TTC549 (cell line): ENCODE results near the gene CACNA1S.
A peak's percentile ranks its signal among the peaks of the same experiment; 100 is the strongest.

Experiments used
- FAIRE-seq: peaks from 2 replicates; lab custom pipeline; 2012; peaks lifted over from hg19 to GRCh38; lab: Jason Lieb, UNC

Gene CACNA1S

DNA sequence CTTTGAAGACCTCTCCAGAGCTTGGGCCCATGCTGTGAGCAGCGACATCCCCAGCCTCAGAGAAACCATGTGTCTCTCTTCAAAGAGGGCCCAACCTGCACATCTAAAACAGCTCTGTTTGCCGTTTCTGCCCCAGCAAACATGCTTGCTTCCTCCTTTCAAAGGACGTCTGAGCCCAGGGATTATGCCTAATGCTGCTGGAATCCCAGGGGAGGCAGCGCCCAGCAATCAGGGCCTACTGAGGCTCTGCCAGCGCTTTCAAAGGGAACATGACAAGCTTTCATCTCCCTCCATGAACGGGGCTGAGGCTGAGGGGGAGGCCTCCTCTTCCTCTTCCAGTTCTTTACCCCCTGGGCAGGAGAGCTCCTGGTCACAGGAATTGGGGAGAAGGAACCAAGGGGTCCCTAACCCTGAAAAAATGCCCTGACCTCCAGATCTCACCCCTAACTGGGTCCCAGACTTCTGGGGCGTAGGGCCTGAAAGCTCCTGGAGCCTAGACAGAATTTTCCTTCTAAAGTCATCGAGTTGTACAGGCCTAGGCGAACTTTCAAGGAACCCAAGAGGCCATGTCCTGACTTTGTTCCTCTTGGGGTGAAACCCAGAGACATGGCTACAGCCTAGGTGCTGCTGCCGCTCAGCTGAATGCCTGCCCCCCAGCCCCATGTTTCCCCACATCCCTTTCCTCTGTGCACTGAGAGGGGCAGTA lies 28.2 kb upstream of the CACNA1S start:
- FAIRE-seq: no peak

DNA sequence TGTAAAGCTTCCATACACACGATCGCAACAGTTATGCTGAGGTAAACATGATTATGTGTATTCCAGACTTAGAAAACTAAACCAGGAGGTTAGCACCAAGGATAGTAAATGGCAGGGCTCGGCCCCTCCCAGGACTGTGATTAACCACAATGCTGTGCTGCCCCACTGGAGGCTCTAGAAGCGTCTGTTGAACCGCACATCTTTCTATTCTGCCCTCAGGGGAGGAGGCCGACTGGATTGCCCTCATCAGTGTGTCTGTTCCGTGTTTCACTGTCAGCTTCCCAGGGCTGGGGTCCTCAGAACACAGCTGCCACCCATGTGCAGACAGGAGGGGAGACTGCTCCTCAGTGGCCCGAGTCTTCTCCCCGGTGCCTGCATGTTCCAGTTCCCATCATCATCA lies 27.5 kb upstream of the CACNA1S start:
- no peak for FAIRE-seq

DNA sequence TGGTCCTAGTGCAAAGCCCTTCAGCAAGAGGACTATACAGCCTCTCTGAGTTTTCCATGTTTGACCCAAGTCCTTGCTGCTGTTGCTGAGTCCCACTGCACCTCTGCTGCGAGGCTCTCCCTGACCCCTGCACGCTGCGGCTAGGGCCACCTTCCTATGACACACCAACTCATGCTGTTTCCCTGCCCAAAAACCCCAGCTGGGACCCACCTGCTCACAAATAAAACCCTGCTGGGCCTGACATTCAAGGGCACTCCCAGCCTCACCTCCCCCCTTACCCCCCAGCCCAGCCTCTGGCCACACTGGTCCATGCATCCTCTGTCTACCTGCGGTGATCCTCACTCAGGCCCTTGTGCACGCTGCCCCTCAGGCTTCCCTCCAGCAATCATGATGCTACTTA lies 27.1 kb upstream of the CACNA1S start:
- no peak for FAIRE-seq

DNA sequence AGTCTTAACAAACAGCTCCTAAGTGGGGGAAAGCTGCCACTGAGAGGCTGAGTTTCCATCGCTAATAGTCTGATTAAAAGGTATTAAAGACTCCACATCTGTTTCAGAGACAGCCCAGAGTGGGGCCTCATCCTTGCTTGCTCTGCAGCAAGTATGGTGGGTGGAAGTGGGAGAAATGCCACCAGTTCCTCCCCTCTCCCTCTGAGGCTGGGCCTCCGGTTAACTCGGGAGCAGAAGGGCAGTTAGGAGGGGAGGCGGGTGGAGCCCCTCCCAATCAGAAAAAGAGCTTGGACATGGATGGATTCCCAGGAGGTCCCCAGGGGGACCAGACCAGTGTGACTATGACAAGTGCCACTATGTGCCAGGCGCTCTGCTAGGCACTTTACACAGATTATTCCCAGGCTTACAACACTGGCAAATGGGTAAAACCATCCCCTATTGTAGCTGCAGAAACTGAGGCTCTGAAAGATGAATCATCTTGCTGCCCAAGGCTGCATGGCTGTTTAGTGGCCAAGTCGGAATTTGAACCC lies 26.1 kb upstream of the CACNA1S start:
- no peak for FAIRE-seq

DNA sequence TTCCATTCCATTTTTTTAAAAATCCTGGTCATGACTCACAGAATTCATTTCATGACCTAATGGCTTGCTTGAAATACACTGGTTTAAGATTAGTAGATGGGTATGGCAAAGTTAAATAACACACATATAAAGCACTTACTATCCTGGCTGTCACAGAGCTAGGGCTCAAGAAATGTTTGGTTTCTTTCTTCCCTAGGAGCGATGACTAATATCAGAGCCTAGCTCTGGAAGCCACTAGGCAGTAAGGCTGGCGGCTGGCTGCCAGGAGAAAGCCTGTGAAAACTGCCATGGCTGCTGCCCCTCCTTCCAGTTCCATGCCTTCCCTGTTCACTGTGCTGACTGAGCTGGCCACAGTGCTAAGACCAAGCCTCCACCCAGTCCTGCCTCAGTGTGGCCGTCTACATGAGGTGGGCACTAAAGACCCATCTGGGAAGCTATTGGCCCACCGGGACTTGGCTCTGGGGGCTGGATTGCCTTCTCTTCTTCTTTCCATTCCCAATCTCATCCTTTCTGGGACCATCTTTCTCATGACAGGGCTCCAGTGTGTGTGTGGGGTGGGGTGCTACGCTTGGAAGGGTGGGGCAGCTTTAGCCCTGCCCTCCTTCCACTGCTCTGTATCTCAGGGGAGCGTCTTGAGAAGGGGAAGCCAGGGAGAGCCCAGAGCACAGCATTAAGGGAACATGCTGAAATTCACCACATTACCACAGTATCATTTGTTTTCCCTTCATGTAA lies 25.5 kb upstream of the CACNA1S start:
- no peak for FAIRE-seq

DNA sequence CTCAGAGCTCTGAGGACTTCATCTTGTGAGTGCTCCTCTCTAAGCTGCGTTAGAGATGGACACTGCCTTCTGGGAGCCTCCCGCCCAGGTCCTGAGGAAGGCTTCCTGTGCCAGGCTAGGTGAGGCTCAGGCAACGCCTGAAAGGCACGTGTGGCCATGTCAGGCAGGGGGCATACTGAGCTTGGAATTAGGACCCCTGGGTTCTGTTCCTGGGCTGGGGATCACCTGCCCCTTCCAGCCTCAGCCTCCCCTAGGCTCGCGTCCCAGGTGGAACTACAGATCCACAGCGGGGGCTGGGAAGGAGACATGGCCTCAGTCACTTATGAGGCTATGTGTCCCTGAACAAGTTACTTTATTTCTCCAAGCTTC lies 24.8 kb upstream of the CACNA1S start:
- no peak for FAIRE-seq

DNA sequence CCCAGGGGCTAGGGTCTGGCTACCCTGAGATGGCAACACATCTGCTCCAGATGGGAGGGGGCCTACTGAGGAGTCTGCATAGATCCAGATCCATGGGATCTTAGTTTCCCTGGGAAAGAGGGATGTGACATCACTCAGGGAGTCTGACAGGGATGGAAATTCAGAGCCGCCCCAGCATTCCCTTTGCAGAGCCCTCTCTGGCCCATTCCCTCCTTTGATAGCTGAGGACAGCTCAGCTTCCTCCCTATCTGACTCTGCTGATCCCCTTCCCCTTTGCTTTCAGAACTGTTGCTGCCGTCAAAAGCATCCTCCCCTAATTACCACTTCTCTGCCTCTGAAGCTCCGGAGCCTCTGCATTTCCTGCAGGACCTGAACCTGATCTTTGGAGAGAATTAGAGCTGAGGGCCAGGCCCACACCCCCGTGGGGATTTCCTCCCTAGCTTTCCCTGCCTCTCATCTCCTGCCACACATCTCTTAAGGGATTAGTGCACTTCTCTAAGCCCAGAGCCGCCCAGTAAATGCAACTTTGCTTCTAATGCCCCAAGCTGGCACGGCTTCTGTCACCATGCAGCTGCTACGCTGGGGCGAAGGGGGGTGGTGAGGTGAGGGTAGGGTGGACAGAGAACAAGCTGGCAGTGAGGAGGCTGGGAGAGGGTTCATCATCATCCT lies 24.3 kb upstream of the CACNA1S start:
- no peak for FAIRE-seq

DNA sequence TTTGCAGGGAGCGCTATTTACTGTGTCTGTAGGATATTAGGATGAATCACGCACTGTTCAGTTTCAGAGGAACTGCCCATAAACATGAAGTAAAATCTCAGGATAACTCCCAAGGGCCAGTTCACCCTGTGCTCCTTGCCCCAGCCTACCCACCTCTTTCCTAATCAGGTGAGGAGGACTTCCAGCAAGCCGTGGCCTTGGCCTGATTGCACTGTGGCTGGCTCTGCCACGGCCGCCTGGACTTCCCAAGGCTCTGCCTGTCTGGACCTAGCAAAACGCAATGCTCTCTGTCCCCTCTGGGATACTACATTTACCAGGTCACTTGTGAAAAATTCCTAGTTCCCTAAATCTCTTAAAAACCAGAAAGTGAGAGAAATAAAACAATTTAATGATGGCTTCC lies 22.2 kb upstream of the CACNA1S start:
- no peak for FAIRE-seq

DNA sequence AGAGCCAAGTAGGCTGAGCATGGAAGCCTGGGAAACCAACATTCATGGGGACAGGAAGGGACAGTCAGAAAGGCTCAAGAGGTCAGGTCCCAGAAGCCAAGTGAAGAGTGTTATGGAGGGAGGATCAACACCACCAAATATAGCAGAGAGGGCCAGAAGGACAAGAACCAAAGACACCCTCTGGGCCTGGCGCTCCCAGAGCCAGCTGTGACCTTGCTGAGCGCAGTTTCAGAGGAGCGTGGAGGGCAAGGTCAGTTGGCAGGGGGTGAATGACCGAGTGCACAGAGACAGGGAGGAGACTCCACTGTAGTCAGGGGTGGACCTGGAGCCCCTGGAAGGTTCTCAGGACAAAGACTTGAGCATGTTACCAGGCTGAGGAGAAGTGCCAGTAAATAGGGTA lies 19.2 kb upstream of the CACNA1S start:
- no peak for FAIRE-seq

DNA sequence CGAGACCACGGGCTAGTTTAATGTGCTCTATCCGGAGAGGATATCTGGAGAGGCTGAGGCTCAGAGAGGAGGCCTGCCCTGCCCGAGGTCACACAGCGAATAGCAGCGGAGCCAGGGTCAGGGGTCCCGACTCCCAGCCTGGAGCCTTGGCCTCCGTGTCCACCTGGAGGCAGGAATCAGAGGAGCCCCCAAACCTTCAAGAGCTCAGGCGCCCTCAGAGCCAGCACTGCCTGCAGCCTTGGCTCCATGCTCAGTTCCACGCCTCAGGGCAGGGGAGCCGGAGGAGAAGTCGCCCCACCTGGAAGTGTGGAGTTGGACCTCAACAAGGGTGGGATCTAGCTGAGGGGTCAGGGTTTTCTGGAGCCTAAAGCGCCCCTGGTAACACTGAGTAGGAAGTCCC lies 16.7 kb upstream of the CACNA1S start:
- no peak for FAIRE-seq

DNA sequence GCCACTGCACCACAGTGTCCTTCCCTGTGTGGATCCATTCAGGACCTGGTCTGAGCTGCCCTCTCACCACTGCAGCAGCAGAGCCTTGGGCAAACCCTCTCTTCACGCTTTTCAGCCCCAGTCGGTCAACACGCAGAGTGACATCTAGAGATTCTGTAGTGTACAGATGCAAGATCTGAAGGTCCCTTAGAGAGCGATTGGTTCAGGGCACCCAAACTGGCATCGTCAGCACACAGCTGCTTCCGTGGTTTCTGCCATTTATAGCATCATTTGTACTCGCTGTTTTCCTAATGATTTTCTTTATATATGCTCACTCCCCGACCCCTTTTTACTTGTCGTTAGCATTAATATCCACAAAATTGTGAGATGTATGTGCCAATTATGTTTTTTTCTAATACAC lies 16.2 kb upstream of the CACNA1S start:
- FAIRE-seq: no peak

DNA sequence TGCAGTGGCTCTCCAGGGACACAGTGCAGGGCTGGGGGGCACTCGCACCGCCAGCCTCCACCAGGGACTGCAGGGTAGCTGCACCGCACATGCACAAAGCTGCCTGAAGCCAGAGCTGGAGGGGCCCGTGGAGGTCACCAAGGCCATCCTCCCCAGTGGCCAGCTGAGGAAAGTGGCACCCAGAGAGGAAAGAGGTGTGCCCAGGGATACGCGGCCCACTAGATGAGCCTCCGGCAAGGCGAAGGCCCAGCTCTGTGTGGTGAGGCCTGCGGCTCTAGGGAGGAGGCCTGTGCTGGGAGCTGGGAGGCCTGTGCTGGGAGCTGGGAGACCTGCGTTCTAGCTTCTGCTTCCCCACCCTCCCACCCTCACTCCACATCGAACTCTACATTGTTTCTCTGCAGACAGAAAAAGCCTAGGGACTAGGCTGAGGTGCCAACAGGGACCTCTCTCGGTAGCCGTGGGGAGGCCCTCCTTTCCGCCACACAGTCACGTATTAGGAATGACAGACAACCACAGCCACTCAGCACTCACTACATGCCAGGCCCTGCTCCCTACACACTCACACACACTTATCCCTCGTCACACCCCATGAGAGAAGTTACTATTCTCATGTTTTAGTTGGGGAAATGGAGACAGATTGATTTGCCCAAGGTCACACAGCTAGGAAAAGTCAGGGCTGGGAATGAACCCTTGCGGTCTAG lies 15.7 kb upstream of the CACNA1S start:
- no peak for FAIRE-seq

DNA sequence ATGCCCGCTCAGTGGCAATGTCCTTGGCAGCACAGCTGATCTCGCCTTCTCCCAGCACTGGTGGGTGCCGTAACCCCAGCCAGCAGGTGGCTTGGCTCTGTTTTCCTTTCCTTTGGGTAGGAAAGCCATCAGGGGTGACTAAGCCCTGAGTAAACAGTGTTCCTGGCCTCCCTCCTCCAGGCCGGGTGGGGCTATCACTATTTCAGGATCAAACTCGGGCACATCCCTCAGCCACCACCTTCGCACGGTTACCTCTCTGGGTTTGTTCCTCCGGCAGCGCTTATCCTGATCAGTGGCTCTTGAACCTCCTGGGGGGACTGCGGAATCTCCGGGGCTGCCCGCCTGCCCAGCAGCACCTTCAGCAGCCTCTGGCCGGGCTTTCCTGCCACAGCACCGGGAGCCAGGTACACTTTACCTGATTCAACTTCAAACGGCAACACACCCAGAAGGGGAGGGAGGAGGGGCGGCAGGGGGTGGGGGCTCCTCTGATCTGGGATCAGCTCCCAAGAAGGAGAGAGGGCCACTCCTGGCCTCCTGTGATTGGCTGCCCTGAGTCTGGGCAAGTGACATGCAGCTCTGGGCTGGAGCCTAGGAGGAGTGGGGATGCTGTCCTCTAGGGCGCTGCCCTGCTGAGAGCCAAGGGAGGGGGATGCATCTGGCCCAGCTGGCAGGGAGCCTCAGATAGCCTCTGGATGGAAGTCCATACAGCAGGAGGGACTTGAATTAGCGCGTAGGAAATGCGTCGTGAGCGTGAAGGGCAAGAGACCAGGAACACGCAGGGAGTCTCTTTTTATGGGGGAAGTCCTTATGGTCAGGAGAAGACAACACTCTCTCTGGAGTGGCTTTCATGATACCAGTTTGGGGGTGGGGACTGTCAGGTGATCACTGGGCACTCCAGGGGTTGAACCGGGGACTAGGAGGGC lies 14.9 kb upstream of the CACNA1S start, which contains the start of gene ASCL5:
ASCL5 (minus strand) TSS at position 353 of the 923 bp plus-strand sequence. CDS start 11,812 bp downstream, outside the sequence.
- no peak for FAIRE-seq

DNA sequence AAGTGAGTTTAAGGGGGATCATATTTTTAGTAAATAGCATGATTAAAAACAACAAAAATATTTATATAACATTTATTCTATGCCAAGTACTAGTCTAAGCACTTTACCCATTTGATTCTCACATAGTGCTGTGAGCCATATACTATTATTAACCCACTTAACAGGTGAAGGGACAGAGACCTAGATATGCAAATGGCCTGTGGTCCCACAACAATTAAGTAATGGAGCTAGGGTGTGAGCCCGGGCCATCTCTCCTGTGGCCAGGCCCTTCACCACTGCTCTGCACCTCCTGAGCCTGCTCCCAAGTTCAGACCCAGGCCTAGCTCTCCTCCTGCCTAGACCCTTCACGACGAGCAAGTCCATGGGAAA lies 14.2 kb upstream of the CACNA1S start:
- FAIRE-seq: no peak

DNA sequence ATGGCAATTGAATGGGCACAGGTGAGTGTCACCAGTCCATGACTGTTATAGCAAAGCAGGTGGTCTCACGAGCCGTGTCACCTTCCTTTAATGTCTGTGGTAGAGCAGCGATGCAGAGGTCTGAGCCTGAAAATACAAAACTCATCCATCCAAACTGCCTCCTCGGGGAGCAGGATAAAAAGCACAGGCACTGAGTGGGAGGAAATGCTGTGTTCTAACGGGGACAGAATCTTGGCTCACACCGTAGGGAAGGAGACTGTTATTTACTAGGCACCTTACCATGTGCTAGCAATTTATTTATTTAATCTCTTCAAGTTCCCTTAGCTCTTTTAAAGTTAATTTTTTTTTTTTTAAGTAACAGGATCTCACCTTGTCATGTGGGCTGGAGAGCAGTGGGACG lies 13.6 kb upstream of the CACNA1S start:
- FAIRE-seq: no peak

DNA sequence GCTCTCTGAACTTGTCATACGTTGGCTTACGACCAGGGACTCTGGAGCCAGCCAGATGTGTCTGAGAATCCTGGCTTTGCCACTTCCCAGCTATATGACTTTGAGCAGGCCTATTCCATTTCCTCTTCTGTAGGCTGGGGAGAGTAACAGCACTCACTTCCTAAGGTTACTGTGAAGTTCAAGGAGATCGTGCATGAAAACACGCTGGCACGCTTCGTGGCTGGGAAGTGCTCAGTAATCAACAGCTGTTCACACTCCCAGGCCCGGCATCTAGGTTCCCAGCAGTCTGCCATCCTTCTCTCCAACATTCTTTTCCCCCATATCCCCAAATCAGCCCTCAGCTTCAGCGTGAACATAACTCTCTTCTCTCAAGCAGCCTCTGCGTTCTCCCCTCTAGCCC lies 12.8 kb upstream of the CACNA1S start:
- FAIRE-seq: no peak

DNA sequence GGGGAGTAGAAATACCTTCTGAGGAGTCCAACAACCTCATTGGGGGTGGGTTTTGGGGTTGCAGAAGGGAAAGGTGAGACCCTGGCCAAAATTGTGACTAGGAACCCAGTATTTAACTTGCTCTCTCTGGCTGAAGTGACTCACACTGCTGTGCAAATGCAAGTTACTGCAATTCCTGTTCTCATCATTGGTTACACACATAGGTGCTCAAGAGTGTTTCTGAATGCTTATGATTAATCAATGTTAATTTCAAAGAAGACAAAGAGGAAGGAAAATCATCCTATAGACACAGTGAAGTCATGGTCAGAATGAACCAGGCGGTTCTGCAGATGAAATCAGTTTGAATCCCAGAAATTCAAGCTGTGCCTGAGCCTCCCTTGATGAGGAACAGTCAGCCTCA lies 11.6 kb upstream of the CACNA1S start:
- FAIRE-seq: no peak

DNA sequence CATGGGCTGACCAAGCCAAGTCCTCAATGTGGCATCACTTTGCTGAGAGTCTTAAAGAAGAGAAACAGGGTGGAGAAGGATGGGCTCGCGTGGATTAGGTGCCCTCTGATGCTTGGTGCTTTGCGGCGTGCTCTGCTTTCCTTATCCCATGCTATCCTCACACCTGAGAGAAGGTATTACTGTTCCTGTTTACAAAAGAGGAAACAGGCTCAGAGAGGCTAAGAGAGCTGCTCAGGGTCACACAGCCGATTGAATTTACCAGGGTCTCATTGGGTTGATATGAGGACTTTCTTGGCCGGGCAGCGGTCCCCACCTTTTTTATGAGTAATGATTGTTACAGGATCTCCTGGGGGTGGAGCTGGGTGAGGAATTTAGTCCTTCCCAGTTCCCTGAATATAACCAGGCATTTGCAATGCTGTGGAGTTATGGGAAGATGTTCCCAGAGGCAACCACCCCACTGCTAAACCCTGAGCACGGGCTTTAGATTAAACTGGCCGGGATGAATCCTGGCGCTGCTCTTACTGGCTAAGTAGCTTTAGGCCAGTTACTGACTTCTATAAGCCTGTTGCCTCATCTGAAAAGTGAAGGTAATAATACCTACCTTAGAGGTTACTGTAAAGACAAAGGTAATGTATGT lies 10.2 kb upstream of the CACNA1S start:
- FAIRE-seq: no peak

DNA sequence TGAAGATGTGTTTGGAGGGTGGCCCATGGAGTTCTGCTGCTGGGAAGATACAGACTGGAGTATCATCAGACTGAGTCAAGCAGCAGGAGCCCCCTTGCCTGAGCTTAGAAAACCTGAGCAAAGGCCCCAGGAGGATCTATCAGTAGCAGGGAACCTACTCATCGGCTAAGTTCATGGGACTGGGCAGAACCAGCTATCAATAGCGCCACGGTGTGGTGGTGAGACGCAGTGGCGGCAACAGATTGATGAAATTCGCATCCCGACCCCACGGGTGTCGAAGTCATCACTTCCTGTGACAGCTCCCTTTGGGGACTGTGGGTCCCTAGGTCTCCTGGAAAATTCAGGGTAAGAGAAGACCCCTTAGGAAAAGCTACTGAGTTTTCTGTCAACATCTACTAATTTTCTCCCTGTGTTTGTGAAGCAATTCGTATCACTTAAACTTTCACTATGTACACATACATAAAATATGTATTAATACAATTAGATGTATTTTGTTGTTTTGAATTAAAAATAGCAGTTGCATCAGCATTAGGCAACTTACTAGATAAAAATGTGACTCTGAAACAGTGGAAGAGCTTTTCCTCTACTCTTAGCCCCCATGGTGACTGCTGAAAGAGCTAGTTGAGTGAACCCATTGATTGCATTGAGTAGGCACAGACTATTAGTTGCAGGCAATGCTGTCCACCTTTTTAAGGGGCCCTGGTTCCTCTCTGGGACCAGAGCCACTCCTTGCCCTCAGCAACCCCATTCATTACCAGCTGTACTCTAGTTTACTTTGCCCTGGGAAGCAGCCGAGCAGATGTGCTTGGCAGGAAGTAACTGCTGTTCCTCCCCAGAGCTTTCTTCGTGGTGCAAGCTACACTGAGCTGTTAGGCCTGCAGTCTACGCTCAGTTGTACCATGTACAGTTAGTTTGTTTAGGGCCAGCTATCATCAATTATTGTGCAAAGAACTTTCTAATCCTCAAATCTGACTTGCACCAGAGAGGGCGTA lies 7.3 kb upstream of the CACNA1S start:
- FAIRE-seq: peak; percentile 89

DNA sequence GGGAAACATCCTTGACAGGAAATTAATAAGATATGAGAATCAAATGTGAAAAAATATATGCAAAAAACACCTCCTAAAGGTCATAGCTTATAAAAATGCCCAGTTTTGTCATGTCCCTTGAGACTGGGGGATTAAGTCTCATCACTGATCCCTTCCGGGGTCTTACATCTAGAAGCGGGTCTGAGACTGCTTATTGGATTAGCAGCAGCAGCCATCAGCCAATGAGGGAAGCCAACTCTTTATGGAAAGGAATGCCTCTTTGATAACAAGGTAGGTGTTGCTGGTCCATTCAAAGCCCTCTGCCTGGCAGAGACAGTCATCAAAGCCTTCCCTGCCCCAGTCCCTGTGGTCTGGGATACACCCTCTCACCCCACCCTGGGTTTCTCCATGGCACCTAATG lies 3.9 kb upstream of the CACNA1S start:
- no peak for FAIRE-seq
